ENCODE data around the gene ZBTB42.

ZBTB42 gene

DNA sequence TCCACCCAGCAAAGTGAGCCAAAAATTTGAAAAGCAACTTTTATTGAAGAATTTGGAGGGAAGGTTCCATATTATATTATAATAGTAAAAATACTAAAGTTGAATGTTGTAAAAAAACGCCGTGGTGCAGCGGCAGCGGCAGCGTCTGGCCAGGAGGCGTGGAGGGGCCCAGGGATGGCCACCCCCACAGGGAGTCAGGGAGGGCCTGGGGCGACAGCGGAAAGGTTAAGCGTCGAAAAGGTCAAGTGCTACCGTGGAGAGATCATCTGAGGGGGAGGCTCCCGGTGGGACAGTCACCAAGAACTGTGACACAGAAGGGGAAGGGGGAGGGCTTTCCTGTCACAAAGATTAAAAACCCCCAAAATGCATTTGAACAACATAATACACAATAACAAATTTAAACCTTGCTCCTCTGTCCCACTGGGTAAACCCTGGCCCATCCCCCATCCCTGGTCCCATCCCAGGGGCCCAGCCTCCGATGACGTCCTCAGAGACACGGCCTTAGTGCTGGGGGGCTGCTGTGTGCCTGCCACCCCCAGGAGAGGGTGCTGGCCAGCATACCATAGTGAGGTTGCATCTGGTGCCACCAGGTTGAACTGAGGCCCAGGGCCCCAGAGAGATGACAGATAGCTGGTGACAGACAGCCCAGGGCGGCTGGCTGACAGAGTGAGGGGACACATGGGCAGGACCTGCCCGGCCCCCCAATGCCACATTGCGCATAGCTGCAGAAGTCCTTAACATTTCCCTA is 31.4 kb upstream of the ZBTB42 start:
- no peak for DNase-seq (ENCODE audit: low read depth in 2 of 2)

DNA sequence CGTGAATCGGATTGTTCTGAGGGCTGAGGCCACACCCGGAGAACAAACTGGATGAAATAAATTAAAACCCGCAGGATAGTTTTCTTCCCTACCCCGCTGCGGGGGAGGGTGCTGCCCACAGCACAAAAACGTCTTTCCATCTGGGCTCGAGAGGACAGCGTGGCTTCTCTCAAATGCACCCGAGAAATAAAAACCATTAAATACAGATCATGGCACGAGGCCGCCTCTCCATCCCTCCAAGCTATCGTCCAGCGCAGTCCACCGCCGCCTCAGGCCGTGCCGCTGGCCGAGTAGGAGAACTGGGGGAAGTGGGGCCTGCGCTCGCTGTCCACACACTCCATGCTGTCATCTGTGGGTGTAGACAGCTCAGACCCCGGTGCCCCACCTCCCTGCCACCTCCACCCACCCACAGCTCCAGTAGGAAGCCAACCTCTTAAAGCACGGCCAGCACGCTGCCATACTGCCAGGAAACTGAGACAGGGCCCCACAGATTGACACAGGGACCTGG is 30.8 kb upstream of the ZBTB42 start:
- no peak for DNase-seq (ENCODE audit: low read depth in 2 of 2)

DNA sequence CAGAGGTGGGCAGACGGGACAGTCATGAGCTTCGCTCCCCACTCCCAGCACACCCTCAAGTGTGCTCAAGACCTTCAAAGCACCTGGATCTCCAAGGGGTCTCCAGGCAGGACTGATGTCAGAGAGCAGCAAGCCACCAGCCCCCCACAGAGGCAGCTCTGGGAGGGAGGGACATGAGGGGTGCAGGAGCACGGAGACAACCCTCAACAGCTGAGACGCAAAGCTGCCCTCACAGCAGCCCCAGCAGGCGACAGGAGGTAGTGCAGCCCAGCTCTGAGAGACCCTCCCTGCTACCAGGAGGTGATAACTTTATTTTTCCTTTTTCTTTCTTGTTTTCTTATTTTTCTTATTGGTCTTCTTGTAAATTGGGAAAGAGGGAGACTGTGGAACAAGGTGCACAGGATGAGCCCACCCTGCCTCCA is 30.0 kb upstream of the ZBTB42 start:
- no peak for DNase-seq (ENCODE audit: low read depth in 2 of 2)

DNA sequence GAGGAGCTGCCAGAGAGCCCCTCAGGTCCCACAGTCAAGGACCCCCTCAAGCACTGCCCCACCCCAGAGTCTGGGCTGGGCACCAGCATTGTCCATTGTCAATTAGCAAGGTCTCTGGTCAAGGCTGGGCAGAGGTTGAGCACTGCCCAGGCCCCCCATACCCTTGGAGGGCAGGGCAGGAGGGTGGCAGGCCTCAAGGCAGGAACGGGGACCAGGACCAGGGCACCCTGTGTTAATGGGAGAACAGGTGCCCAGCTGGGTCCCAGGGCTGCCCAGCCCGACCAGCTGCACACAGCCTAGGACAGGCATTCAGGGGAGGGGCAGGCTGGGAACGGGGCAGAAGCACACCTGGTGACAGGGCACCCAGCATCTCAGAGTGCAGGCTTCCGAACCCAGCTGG is 29.5 kb upstream of the ZBTB42 start:
- no peak for DNase-seq (ENCODE audit: low read depth in 2 of 2)

DNA sequence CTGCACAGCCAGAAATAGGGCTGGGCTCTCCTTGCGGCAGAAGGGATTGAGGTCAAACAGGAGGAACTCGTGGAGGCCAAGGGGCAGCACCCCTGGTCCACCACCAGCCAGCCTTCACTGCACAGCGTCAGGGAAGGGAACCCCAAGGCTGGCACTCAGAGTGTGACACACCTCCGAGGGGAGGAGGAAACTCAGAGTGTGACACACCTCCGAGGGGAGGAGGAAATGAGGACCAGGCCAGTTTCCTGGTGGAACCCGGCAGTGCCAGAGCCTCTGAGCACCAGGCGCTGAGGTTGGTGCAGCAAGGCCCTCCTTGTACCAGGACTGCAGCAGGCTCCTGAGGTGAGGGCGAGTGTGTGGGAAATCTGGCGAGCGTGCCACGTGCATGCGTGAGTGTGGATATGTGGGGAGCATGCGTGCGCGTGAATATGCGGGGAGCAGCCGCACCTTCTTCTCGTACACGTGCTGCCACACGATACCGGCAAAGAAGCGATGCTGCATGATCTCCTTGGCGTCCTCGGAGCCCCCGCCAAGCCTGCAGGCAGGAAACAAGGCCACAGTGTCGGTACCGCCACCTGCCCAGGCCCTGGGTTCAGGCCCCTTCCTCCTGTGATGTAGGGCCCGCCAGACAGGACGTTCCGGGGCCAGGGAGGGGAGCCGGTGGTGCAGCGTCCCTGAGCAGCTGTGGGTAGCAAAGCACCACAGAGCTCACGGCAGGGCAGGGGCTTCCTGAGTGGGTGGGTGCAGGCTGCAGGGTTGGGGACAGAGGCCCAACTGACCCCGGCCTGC is 28.8 kb upstream of the ZBTB42 start:
- no peak for DNase-seq (ENCODE audit: low read depth in 2 of 2)

DNA sequence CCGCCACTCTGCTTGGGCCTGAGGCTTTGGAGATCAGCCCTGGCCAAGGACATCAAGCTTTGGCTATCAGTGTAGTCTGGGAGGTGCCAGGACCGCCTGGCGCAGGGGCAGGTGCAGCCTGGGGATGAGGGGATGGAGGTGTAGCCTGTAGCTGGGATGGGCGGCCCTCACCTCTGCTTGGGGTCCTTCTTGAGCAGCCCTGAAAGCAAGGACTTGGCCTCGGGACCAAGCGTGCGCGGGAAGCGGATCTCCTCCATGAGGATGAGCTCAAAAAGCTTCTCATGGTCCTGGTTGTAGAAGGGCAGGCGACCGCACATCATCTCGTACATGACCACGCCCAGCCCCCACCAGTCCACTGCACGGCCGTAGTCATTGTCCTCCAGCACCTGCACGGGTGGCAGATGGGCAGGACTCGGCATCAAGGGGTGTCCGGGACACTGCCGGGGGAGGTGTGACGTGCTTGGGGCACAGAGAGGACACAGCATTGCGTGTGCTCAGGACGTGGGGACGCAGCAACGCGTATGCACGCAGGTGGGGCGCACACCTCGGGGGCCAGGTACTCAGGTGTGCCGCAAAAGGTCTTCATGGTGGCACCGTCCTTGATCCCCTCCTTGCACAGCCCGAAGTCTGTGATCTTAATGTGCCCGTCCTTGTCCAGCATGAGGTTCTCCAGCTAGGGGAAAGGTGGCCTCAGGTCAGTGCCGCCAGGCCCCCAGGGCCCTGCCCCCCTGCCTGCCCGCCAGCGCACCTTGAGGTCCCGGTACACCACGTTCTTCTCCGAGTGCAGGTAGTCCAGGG is 28.0 kb upstream of the ZBTB42 start:
- DNase-seq (ENCODE audit: low read depth in 2 of 2) = no peak

DNA sequence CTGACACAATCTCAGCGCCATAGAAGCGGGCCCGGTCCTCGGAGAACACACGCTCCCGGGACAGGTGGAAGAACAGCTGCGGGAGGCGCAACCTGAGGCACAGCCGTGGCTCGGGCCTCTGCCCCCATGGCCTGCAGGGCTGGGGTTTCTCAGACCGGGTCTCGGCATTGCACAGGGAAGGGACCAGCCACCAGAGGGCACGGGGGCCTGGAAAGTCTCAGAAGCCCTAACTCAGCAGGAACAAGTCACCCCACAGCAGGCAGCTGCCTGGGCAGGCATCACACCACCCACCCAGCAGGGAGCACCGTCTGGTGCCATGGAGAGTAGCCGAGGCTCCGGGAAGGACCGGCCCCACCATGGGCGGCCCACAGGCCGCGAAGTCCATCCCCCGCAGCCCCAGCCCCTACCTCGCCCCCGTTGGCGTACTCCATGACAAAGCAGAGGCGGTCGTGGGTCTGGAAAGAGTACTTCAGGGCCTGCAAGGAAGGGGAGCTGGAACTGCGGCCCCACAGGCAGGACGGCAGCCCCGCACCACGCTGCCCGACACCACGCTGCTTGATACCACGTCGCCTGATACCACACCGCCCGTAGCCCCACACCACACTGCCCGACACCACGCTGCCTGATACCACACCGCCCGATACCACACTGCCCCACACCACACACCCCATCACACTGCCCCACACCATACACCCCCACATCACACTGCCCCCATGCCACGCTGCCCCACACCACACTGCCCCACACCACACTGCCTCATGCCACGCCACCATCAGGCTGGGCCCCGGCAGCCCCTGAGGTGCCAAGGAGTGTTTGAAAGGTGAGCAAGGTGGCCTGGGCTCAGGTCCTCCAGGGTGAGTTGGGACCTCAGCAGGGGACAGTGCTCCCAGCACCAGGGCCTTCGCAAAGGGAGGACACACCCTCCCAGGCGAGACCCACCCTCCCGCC is 27.1 kb upstream of the ZBTB42 start:
- DNase-seq (ENCODE audit: low read depth in 2 of 2) = no peak

DNA sequence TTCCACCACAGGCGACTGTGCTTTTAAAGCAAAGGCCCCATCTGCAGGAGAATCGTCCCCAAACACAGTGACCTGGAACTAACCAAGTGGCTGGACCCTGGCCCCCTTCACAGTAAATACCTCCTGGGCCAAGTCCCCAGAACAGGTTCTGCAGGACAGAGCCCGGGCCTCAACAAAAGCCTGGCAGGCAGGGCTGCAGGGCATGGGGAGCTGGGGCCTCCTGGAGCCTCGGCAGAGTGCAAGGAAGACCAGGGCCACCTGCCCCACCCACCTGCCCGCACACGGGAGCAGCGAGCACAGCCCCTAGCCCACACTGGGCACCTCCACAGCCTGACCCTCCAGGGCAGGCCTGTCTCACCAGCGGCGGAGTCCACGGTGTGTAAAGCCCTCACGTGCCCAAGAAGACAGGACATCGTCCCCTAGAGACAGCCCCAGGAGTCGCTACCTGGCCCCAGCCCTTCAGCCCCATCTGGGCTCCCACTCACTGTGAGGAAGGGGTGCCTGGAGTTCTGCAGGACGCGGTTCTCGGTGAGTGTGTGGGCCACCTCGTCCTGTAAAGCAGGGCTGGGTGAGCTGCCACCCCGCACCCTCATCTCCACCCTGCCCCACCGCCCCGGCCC is 26.3 kb upstream of the ZBTB42 start:
- no peak for DNase-seq (ENCODE audit: low read depth in 2 of 2)

DNA sequence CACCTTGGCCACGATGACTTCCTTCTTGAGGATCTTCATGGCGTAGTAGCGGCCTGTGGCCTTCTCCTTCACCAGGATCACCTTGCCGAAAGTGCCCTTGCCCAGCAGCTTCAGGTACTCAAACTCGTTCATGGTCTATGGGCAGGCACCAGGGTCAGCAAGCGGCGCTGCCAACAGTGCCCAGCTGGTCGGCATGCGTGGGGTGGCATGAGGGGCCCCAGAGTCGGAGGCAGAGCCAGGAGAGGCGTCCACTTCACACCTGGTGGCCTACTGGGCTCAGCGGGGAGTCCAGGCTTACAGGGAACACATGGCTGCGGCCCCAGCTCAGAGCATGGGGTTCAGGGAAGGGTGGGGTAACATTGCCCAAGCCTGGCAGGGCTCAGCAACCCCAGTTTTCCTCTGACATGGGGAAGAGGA is 25.8 kb upstream of the ZBTB42 start:
- no peak for DNase-seq (ENCODE audit: low read depth in 2 of 2)

DNA sequence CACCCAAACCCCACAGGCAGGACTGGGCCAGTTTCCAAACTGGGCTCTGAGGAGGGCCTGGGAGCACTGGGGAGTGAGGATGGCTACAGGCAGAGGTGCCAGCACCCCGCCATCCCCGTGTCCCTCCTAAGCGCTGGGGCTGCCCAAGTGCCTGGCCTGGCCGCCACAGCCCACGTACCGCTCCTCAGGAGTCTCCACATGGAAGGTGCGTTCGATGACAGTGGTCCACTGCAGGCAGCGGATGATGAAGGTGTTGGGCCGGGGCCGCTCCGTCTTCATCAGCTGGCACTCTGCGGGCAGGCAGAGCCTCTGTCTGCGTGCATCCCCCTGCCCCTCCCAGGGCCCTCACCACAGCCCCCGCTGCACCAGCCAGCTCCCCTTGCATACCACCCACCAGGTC is 24.4 kb upstream of the ZBTB42 start:
- DNase-seq (ENCODE audit: low read depth in 2 of 2) = no peak

DNA sequence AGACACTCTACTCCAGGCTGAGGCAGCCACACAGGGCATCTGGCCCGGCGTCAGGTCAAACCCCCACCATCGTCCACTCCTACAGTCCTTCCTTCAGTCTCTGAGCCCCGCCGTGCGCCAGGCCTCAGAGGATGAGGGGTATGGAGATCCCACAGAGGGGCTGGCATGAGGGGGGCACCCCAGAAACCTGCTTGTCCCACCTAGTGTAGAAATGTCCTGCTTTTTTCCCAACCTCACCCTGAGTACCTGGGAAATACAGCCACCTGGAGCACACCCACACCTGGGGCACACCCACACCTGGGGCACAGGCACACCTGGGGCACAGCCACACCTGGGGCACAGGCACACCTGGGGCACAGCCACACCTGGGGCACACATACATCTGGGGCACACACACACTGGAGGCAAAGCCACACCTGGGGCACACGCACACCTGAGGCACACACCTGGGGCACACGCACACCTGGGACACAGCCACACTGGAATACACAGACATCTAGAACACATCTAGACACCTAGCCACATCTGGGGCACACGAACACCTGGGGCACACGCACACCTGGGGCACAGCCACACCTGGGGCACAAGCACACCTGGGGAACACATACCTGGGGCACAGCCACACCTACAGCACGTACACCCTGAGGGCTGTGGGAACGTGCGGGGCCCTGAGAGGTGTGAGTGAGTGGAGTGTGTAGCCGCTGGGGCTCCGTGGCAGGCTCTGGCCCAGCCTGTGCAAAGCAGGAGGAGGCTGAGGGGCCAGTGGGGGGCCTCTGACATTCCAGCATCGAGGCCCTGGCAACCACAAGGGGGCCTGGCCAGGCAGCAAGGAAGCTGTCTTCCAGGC is 23.7 kb upstream of the ZBTB42 start:
- no peak for DNase-seq (ENCODE audit: low read depth in 2 of 2)

DNA sequence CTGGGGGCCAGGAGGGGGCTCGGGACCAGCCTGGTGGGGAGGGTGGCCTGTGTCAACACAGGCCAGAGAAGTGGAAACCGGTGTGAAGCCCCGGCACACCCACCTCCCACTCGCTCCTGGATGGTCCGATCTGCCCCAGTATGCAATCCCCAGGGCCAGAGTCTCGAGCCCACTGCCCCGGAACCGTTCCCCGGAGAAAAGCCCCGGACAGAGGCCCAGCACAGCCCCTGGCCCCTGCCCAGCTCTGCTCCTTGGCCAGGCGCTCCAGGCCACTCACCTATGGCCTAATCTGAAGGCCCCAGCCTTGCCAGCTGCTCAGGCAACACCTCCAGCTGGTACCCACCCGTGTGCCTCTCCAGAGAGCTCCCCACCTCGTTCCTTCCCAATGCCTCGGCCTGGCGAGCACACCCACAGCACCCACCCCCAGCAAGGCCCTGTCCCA is 23.1 kb upstream of the ZBTB42 start:
- no peak for DNase-seq (ENCODE audit: low read depth in 2 of 2)

DNA sequence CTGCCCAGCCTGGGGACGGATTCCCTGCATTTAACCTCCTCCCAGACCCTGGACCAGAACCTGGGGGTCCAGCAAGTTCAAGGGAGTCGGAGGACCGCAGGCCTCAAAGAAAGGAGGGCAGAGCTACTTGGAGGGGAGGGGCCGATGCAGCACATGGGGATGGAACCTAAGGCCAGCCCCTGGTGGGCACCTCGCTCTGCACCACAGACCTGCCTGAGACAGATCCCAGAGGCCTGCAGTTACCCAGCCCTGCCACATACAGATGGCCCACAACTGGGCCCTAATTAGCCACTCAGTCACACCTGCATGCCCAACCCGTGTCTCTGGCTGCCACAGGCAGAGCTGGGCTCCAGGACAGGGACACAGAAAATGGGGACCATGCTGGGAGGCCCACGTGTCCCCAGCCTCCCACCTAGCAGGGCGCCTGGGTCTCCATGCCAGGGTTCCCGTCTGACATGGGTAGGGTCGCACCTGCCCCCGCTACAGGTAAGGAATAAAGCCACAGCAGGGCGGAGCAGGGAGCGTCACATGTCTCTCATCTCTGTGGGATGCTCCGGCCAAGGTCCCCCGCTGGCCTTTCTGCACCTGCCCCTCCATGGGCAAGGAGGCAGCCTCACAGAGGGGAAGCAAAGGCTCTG is 22.1 kb upstream of the ZBTB42 start:
- DNase-seq (ENCODE audit: low read depth in 2 of 2) = no peak

DNA sequence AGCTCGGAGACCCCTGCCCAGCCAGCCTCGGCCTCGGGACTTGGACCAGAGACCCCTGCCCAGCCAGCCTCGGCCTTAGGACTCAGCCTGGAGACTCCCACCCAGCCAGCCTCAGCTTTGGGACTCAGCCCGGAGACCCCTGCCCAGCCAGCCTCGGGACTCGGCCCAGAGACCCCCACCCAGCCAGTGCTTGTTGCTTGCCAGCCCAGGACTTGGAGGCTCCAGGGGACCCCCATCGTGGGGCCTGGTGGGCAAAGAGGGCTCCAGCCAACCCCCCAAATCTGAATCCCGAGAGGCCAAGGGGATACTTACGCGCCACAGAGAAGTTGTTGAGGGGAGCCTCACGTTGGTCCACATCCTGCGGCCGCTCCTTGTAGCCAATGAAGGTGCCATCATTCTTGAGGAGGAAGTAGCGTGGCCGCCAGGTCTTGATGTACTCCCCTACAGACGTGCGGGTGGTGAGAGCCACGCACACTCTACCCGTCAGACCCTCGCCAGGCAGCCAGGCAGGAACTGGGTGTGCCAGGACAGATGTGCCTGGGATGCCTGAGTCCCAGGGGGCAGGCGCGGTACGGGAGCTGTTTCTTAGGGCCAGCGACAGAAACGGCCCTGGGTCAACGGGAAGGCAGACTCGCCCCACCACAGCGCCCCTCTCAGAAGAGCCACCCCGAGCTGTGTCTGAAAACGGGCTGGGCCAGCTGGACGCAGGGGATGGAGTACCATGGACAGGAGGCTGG is 21.0 kb upstream of the ZBTB42 start:
- DNase-seq (ENCODE audit: low read depth in 2 of 2) = no peak

DNA sequence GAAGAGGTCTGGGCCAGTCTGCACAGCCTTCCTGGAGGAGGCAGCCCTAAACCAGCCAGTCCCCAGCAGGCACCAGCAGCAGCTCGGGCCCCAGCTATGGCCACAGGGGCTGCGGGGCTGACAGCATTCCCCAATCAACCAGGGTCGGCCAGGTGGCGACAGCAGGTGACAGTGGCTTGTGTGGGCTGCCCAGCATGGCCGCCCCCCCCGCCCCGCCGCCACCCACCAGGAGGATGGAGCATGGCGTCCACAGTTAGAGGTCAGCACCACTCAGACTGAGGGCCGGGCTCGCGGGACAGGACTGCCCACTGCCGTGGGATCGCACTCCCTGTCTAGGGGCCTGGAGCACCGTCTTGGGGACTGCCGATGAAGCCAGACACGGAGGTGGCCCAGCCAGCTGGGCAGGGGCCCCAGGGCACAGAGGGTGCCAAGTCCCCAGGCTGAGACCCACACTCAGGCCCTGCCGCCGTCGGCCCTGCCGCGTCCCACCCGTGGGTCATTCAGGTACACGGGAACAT is 20.3 kb upstream of the ZBTB42 start:
- DNase-seq (ENCODE audit: low read depth in 2 of 2) = no peak

DNA sequence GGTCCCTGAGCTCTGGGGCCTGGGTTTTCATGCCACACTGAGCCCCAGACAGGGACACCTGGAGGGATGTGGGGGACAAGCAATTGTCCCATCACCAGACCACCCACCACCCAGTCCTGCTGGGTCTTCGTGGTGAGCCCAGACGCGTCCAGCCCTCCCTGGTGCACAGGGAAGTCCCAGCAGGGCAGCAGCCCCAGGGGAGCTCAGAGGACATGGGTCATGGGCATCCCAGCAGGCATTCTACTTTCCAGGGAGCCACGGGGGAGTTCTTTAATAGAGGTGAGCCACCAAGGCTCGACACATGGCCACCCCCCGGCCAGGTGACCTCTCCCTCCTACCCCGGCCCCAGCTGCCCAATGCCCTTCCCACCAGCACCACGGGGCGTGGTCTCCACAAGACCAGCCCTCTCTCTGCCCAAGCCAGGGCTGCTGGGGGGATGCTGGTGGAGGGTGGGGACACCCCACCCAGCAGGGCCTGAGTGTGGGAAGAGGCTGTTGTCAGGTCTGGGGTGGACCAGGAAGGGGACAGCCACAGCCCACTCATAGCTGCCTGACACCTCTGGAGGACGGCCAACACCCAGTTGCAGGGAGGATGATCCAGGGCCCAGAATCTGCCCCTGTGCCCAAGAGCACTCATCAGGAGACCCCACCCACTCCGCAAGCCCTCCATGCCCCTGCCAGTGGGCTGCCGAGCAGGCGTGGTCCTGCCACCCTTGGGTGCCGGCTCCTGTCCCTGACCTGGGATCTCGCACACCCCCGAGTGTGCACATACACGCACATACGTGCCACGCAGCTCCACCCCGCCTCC is 19.4 kb upstream of the ZBTB42 start:
- DNase-seq (ENCODE audit: low read depth in 2 of 2) = no peak

DNA sequence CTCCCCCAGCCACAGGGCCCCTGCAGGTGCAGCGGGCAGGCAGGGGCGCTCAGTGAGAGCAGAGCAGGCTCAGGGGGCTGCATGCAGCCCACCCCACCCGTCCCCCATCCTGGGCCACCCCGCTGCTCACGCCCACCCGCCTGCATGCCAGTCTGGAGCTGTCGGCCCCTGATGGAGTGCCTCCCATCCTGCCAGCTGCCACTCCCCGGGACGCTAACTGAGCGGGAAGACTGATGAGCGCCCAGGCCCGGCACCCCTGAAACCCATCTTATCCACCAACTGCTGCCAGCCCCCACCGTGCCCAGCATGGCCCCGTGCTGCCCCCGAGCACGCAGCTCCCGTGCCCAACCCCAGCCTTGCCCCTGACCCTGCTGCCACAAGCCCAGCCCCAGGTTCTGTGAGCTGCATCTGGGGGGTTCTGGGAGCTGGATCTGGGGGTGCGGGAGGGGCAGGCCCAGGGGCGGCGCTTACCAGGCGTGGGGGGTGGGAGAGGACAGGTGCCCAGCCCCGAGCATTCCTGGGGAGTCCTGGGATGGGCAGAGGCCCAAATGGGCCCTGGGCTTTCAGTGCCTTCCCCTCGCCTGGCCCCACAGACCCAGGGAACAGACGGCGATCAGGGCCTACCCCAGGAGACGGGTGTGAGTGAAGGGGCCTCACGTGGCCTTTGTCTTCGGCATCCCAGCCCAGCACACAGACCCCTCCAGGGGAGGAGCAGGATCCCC is 18.7 kb upstream of the ZBTB42 start:
- no peak for DNase-seq (ENCODE audit: low read depth in 2 of 2)

Data from stimulated activated CD4-positive, alpha-beta T cell treated with anti-CD3 and anti-CD28 coated beads, Interleukin-12 subunit alpha, Interleukin-12 subunit beta, amount 100 ng/mL, for 24 hours (primary cell).